Fibroblast of gingiva (primary cell): ENCODE data around the gene LUZP2.

ENCODE experiments used
- DNase-seq: peaks from one replicate; pipeline ENCODE4 v3.0.0-alpha.2; 2011; ENCODE audit warnings: low read depth

Gene LUZP2

GRCh38 chr11:24635588-24636290 lies 138.9 kb downstream of the LUZP2 start:
- no peak for DNase-seq

DNA sequence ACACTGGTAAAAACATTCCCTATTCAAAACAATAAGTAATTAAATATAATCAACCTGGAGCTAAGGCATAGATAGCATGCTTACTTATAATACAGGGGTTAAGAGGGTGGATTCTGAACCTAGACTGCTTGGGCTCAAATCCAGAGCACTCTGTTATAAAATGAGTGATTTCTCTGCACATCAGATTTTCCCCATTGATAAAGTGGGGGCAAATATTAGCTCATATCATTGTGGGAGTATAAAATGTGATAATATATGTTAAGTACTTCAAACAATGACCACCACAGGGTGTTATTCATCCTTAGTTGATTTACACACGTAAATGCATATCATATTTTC lies 139.4 kb downstream of the LUZP2 start:
- DNase-seq: no peak

DNA sequence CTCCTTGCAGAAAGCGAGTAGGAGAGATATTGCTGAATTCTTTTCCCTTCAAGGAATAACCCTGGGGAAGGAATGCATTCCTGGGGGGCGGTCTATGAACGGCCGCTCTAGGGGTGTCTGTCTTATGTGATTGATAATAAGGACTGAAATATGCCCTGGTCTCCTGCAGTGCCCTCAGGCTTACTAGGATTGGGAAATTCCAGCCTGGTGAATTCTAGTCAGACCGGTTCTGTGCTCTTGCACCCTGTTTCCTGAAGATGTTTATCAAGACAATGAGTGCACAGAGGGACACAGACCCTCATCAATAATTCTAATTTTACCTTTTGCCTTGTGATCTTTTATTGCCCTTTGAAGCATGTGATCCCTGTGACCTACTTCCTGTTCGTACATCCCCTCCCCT lies 140.7 kb downstream of the LUZP2 start:
- DNase-seq: no peak

GRCh38 chr11:24642648-24643047 lies 145.8 kb downstream of the LUZP2 start:
- no peak for DNase-seq

- no peak for DNase-seq
Measured at GRCh38 chr11:24645563-24645962, 148.7 kb downstream of the LUZP2 start.

DNA sequence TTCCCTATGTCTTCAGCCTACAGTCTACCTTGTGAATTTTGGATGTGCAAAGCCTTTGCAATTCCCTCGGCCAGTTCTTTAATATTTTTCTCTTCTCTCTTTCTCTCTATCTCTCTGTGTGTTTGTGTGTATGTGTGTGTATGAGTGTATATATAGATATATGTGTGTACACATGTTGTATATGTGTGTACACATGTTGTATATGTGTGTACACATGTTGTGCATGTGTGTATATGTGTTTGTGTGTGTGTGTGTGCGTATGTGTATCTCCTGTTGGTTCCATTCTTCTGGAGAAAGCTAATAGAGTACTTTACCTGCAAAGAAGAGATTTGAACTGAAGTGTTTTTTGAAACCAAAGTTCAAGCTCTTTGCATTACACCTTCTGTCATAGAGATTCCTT lies 155.0 kb downstream of the LUZP2 start:
- DNase-seq: no peak

DNA sequence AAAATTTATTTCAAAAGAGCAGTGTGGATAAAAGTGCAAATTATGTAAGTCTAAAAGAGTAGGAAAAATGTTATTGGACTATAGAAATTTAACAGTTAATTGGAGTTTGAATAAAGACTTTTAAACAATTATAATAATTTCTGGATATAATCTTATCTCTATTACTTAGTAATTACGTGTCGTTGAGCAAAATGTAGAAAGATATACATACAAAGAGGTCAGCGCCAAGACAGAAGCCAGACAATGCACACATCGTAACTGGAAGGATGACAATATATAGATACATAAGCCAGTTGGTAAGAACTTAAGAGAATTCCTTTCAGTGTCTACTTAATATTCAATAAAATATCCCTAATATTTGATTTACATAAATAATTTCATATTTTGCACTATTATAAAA lies 157.0 kb downstream of the LUZP2 start:
- no peak for DNase-seq

GRCh38 chr11:24661331-24661730 lies 164.5 kb downstream of the LUZP2 start:
- no peak for DNase-seq

GRCh38 chr11:24664399-24664798 lies 167.5 kb downstream of the LUZP2 start:
- DNase-seq: no peak

- no peak for DNase-seq
Measured at GRCh38 chr11:24667353-24667968, 170.6 kb downstream of the LUZP2 start.

DNA sequence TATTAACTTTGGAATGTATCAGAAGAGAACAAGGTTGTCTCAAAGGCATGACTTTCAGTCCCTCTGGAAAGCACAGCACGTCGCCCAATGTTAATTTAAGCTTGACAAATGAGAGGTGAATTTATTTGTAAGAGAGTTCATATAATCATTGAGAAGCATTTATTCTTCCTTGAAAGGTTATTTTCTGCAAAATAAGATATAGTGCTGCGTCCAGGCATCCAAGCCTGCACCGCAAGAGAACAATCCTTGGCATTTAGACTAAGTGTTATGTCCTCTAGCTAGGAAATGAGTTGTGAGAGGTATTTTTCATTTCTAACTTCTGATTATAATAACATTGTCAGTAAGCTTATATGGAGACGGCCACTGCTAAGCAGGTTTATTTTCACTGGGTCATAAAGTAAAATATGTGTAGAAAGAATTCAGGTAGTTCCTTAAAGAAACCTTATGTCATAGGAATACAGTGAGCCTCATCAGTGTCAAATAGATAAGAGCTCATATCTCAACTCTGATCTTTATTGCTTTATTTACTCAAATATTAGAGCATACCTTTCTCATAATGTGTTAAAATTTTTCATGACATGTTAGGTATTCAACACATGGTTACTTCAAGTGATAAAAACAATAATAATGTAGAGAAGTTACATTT lies 182.0 kb downstream of the LUZP2 start:
- no peak for DNase-seq

GRCh38 chr11:24679821-24680351 lies 183.0 kb downstream of the LUZP2 start:
- DNase-seq: no peak

- DNase-seq: no peak
Measured at GRCh38 chr11:24683583-24683982, 186.7 kb downstream of the LUZP2 start.

- DNase-seq: no peak
Measured at GRCh38 chr11:24685821-24686220, 189.0 kb downstream of the LUZP2 start.

DNA sequence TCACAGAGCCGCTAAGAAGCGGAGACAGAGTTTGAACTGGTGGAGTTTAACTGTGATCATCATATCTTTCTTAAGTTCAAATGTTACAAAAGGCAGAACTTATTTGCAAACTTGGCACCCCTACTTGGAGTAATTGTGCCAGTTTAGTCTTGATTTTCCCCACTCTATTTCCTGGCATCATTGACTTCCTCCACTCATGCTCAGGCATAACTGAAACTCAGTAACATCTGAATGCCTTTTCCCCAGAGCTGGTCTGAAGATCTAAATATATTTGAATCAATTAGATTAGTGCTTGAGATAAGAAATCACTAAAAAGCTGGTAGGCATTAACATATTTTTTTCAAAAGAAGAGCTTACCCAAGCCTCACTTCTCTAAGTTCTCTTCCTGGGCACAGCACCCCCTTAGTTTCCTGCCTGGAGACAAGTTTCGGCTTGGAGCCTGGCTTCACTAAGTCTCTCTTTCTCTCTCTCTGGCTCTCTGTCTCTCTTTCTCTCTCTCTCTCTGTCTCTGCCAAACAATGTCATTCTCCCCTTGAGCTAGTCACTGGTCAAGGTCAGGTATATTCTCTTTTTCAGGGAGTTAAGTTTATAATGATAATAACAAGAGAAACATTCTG lies 190.8 kb downstream of the LUZP2 start:
- DNase-seq: no peak

GRCh38 chr11:24688981-24689380 lies 192.1 kb downstream of the LUZP2 start:
- no peak for DNase-seq

DNA sequence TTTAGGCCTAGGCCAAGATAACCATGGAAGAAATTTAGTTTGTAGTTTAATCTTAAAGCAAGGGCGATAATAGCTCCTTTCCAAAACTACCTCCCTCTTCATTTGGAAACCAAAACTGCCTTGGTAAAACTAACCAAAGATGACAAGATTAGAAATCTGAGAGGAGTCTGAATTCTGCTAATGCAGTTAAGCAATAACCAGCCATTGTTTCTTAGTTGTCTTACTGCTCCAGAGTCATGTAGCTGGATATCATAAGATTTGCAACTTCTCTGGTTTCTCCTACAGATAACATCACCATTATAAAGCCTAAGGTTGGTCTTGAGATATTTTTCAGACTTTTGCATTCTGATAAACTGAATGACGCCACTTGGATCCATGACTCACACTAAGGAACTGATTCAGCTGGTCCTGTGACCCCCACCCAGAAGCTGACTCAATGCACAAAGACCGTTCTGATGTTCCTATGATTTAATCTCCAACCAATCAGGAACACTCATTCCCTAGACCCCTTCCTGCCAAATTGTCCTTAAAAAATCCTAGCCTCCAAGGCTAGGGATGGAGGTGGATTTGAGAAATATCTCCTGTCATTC lies 200.8 kb downstream of the LUZP2 start:
- no peak for DNase-seq

GRCh38 chr11:24704716-24705115 lies 207.9 kb downstream of the LUZP2 start:
- DNase-seq: no peak

DNA sequence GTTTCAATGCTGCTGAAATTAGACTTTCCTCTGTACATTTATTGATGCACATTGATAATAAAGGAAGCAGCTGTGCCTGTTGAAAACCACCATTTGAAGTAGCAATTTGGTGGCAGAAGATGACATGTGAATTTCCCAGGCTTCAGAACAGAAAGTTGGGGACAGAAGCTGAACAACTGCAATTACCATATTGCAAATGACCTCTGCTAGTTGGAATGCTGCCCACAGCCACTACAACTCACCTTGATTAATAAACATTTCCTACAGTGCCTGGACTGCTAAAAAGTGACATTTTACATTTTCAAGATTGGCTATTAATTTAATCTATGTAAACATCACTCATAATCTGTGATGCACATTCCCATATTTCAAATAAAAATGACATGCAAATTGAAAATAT lies 208.6 kb downstream of the LUZP2 start:
- DNase-seq: no peak

GRCh38 chr11:24708616-24709015 lies 211.8 kb downstream of the LUZP2 start:
- no peak for DNase-seq

DNA sequence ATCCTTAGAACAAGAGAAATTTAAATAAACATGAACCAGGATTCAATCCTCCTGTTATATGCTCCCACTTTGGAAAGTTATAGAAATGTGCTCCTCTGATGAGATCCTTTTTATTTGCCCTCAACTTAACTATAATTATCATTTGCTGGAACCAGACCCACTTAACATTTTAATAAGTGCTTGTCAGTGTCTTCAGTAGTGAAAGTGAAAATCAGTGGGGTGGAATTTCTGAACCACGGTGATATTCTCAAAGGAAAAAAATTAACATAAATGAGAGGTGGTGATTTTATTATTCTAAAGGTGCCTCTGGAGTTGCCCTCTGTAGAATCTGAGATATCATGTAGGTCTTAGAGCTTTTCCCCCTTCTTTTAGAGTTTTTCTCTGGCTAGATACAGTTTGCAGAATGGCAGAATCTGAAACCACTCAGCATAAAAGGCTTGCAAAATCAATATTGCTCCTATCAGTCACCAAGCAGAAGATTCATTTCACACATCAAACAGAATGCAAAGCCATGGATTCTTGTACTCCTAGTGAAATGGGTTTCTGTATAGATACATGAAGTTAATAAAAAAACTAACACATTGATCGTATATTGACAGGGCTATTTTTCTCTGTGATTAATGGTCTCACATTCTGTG lies 213.2 kb downstream of the LUZP2 start:
- DNase-seq: no peak

DNA sequence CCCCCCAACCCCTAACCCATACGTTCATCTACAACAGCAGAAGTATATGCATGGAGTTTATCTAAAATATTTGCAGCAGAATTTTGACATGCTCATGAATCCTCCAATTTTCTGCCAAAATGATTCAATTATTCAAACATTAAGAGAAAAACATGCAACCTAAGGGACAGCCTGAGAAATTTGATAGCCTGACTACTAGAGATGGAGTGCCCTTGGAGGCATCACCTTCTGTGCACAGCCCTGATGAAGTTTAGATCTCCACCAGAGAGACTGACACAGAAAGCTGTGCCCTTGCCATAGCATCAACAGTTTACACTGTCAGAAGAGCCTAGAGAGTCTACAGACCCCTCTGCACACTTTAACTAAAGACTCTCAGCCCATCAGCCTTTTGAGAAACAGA lies 217.7 kb downstream of the LUZP2 start:
- no peak for DNase-seq
